HTR-8/SVneo (cell line): Measurements from ENCODE around the gene SMIM12.

Source experiments
- DNase-seq: peaks from one replicate; pipeline ENCODE4 v3.0.0; 2011; ENCODE audit warnings: low spot score, mixed read lengths; ENCODE audit not compliant: insufficient read length
- FAIRE-seq: peaks from 2 replicates; lab custom pipeline; 2011; peaks lifted over from hg19 to GRCh38; lab: Jason Lieb, UNC

SMIM12 gene, protein sequence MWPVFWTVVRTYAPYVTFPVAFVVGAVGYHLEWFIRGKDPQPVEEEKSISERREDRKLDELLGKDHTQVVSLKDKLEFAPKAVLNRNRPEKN

GRCh38 chr1:34859446-34860200 lies at the start of gene SMIM12:
TSS of gene SMIM12 (minus strand) at chr1:34859749. CDS start at chr1:34855977, 3,772 bp downstream.
- DNase-seq (peak; percentile 93), FAIRE-seq (peak; percentile 44)

DNA sequence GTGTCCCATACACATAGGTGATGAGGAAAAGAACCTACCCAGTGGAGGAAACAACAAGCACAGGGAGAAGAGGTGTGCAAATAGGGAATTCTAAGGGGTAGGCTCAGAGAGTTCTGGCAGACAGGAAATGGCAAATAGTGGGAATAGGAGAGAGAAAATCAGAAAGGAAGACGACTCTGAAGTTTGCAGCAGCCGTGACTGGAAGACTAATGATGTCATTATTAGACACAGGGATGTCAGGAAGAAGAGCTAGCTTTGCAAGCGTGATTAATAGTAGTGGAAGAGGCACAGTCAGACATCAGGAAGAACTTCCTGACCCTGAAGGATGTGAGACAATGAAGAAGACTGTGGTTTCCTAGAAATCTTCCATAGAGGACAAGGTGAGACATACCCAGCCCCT lies 48.8 kb upstream of the SMIM12 start:
- FAIRE-seq (no peak), DNase-seq (no peak)

DNA sequence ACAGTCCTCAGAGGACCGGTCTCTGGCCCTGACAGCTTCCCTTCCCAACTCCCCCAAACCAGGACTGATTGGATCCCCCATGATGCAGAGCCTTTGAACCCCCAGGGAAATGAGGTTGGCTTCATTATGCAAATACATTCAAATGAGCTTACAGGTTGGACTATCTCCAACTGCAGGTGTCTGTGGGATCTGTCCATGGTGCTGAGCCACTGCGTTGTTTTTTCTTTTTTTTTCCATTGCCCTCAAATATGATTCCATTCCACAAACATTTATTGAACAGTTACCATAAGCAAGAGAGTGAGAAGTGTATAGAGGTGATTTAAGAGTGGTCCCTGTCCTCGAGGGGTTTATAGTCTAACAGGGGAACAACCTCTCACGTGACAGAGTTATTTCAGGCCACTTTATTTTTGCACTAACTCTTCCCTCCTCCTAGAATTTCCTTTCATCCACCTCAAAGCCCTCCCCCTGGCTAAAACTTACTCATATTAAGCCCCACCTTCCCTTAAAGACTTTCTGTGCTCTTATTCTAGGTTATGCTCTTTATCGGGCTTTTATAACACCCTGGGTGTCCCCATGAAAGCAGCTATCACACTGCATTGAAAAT lies 48.0 kb upstream of the SMIM12 start:
- DNase-seq (no peak), FAIRE-seq (no peak)

GRCh38 chr1:34906756-34907155 lies 47.2 kb upstream of the SMIM12 start:
- no peak for DNase-seq

DNA sequence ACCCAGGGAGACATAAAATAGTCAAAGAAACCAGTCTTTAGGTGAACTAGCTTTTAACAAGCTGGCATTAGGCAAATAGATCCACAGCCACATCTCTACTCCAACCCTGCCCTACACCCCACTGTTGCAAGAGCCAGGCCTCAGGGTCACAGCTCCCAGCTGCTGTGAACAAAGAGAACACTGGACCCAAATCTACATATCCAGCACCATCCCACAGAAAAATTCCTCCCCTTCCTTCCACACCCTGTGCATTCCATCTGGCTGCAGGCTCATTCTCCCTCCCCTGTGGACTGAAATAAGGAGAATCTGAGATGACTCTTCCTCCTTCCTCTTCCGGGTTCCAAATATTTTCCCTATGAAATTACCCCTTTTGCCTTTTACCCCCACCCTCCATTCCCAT lies 46.7 kb upstream of the SMIM12 start:
- DNase-seq (no peak), FAIRE-seq (no peak)

More at GRCh38 chr1:34906756-34907155, 47.2 kb upstream of the SMIM12 start:
- no peak for FAIRE-seq

- FAIRE-seq (no peak), DNase-seq (no peak)
Measured at GRCh38 chr1:34905098-34905459, 45.5 kb upstream of the SMIM12 start.

DNA sequence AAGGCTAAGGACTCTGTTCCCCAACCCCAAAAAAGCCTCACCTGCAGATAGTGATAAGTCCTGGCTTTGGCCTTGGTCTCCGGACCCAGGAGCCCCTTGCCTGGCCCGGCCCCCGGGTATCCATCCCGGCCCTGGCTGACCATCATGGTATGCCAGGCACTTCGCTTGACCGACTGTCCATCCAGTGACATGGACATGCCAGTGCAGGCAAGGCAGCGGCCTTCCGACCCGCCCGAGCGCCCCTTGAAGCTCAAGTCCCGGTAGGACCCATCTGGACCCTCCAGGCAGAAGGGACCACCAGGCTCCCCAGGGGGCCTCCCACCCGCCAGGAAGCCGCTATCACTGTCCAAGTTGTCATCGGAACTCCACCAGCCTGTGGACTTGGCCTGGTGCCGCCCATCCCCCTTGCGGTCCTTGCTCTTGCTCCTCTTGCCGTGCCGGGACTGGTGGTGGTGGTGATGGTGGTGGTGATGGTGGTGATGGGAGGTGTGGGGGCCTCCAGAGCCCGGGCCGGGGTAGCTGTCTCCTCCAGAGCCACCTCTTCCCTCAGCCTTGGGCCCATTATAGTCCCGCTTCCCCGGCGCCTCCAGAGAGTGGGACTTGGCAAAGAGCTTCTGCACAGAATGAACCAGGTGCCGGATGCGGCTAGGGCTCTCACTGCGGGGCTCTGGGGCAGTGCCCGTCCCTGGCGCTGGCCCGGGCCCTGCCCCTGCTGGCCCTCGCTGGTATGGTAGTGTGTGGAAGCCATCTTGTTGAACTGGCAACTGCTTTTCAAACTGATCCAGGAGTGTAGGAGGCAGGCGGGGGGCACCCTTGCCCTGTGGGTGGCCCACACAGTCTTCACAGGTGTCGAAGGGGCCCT lies 44.9 kb upstream of the SMIM12 start:
- FAIRE-seq (no peak), DNase-seq (no peak)

DNA sequence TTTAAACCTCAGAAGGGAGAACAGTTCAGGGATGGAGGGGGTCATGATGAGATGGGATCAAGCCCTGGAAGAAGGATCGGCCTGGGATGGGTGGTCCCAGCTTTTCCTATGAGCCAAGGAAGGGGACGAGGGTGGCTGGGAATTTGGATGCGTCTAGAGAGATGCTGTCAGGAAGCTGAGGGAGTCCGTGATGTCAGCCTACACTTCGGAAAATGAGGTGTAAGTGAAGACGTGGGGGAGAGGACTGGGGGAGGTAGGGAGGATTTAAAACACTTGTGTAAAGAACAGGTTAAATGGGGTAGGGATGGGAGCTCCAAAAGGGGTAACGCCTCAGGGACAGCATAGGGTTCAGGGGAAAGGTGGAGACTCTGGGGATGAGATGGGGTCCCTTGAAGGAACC lies 42.4 kb upstream of the SMIM12 start:
- DNase-seq (no peak), FAIRE-seq (no peak)

GRCh38 chr1:34900775-34901502 lies 41.4 kb upstream of the SMIM12 start:
- DNase-seq (no peak), FAIRE-seq (no peak)

- FAIRE-seq: no peak
- DNase-seq: no peak
Measured at GRCh38 chr1:34899906-34900305, 40.4 kb upstream of the SMIM12 start.

DNA sequence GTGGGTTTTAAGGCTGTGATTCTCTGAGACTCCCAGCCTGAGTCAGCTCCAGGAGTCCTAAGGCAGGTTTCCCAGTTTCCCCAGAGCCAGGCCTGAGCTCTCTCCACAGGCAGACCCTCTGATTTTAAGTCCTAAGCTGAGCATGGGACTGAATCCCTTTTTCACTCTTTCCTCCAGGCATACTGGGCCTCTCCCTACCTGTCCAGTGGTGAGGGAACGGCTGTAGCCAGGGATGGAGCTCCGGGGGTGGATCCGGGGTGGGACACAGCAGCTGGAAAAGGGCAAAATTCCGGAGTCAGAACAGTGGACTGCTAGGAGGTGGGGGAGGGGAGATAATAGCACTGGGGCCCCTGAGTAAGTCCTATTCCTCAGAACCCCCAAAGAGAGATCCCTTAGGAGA lies 39.9 kb upstream of the SMIM12 start:
- FAIRE-seq: no peak
- no peak for DNase-seq

GRCh38 chr1:34898330-34898761 lies 38.8 kb upstream of the SMIM12 start:
- DNase-seq: no peak

DNA sequence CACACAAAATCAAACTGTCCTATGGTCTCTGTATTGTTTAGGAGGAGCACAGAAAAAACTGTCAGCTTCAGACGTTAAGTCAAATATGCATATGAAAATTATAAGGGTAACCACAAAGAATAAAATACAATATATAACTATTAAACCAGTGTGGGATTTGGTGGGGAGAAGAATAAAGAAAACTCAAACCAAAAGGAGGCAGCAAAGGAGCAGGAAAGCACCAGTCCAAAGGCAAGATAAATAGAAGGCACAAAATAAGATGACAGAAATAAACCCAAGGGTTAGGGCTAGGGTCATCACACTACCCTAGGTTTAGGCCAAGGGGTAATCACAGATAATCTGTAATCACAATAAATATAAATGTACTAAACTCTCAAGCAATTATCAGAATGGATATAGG lies 37.1 kb upstream of the SMIM12 start:
- DNase-seq (no peak), FAIRE-seq (no peak)

More at GRCh38 chr1:34898330-34898761, 38.8 kb upstream of the SMIM12 start:
- FAIRE-seq: no peak

DNA sequence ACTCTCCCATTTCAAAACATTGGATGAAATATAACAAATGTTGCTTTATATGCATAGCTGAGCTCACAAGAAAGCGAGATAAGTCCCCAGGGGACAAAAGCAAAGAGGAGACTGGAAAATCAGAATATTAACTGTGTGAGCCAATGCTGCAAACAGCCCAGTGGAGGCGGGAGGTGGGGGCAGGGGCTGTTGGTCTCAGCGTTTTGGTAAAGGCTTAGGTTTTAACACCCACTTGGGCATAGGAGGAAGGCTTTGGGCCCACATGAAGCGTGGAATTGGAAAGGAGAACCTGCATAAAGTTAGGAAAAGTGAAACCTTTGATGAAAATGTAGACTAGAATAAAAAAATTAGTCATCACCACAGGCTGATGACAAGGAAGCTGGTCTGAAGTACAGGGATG lies 30.2 kb upstream of the SMIM12 start:
- DNase-seq (no peak), FAIRE-seq (no peak)

DNA sequence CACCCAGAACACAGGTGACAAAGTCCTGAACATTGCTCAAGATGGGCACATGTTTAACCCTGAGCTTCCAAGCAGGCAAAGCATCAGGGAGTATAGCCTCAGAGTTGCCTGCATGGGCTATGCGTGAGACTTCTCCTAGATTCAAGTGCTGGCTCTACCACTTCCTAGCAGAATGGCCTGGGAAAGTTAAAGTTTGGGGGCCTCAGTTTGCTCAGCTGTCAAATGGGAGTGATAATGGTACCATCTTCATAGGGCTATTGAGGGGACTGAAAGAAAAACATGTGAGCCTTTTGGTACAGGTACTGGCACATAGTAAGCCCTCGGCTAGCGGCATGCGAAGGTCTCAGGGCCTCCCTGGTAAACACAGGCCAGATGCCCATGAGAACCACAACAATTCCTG lies 28.0 kb upstream of the SMIM12 start:
- DNase-seq (no peak), FAIRE-seq (no peak)

DNA sequence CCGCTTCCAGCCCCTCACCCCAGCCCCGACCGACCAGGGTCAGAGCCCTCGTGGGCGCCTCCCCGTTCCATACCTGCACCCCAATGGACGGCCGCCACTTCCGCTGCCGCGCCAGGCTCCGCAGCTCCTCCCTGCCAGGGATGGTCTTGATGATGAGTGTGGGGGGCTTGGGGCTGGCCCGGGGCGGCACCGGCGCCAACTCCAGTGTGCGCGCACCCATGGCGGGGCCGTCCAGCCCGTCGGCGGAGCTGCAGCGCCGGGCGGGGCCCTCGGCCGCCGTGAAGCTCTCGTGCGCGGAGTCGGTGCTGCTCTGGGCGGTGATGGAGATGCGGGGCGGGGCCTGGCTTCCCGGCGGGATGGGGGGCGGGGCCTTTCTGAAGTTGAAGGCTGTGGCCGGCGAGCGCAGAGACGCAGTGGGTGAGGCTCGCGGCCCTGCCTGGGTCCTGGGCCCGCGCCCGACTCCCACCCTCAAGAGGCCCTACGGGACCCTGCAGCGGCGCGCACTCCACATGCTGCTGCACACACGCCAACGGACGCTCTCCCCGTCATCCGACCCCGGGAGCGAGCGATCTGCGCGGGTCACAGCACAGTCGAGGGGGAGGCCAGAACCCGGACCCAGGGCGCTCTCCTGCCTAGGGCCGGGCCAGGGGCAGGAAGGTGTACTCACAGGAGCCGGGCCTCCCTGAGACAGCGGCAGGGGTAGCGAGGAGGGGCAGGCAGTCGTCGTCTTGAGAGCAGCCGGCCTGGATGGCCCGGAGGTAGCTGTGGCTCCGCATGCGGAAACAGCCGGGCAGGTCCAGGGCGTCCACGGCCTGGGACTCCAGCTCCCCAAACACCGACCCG lies 26.1 kb upstream of the SMIM12 start:
- no peak for DNase-seq

GRCh38 chr1:34884961-34885360 lies 25.4 kb upstream of the SMIM12 start:
- no peak for FAIRE-seq

More for the DNA sequence above, 26.1 kb upstream of the SMIM12 start:
- no peak for FAIRE-seq

DNA sequence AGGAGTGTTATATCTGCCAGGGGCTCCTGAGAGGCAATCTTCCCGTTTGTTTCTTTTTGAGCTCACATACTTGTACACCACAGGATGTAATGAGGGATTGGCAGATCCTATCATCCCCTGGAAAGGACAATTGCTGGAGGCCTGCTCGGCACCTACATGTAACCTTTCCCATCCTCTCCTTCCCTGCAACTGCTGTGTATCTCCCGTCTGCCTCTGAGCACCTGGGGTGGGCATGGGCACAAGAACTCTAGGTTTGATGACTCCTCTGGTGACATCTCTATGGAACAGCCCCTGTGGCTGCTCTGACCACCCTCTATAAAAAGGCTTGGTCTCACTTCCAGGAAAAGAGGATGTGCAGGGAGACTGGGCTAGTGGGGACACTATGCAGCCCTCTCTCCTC lies 25.0 kb upstream of the SMIM12 start:
- no peak for DNase-seq
- no peak for FAIRE-seq

More at GRCh38 chr1:34884961-34885360, 25.4 kb upstream of the SMIM12 start:
- no peak for DNase-seq

DNA sequence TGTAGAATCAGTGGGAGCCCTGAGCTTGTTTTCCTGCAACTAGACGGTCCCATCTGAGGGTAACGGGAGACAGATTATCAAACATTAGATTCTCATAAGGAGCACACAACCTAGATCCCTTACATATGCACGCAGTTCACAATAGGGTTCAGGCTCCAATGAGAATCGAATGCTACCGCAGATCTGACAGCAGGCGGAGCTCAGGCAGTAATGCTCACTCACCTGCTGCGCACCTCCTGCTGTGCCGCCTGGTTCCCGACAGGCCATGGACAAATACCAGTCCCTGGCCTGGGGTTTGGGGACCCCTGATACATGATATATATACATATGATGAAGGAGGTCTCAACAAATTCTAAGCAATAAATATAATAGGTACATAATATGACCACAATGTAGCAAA lies 19.7 kb upstream of the SMIM12 start:
- FAIRE-seq: no peak

More for the DNA sequence above, 19.7 kb upstream of the SMIM12 start:
- DNase-seq: no peak
